ENCODE data around the gene GRM3. TPM values are rescaled to one million over a fixed set of nuclear protein-coding genes. Genes with fewer than 3 reads are reported as not detected.

Gene GRM3
- total and polyA plus RNA-seq, 2 donors (not counting 3 experiments of a cell fraction or from before 2014, with no cell fraction given) = not detected

- CTCF ChIA-PET = no interaction called here
- POLR2A ChIA-PET = no interaction called here
- no peak overlapping the region for H3K4me2 ChIP-seq (ENCODE audit: insufficient read depth, low read length)
Observed at GRCh38 chr7:86765931-86766330, 122.2 kb downstream of the GRM3 start.

More at GRCh38 chr7:86765931-86766330, 122.2 kb downstream of the GRM3 start:
- no peaks in the 10 kb centered on the region for H4K20me1 ChIP-seq (replicated peaks; ENCODE audit: control insufficient read depth, extremely low read depth, insufficient read depth, low read length)
- no peaks in the 10 kb centered on the region for H3K79me2 ChIP-seq (ENCODE audit: control insufficient read depth, insufficient read depth, low read length)
- no peaks in the 10 kb centered on the region for H3K9me1 ChIP-seq (replicated peaks; ENCODE audit: control insufficient read depth, extremely low read depth, insufficient read depth, low read length)
- no peaks in the 10 kb centered on the region for H3K27me3 ChIP-seq (ENCODE audit: control insufficient read depth in 2 of 2, insufficient read depth in 2 of 2, low read length in 2 of 2)
- no peak for FAIRE-seq
- dilution Hi-C loops (cut with MboI; ENCODE audit: extremely low pct_ligation_motif_present, low sequenced_read_pairs) (no loop called here), intact Hi-C loops (cut with micrococcal nuclease) (no loop called here)
- no peak overlapping the region for H3K9ac ChIP-seq (replicated peaks; ENCODE audit: extremely low read depth, insufficient read depth, low read length)
- BruUV-seq (replicated peaks) = no TSS peak
- no peak overlapping the region for H3K27ac ChIP-seq (ENCODE audit: insufficient read depth, low read depth, low read length)
- no peak overlapping the region for H2AFZ ChIP-seq (ENCODE audit: low read depth, low read length)
- H3K36me3 ChIP-seq (ENCODE audit: control insufficient read depth in 2 of 2, extremely low read depth in 1 of 2, insufficient read depth in 2 of 2, low read length in 2 of 2) = no peaks in the 10 kb centered on the region
- no peak for TF ChIP-seq MYC (IDR thresholded peaks at IDR 0.05; ENCODE audit: low read depth, low read length)
- no peak for TF ChIP-seq POLR2A (IDR thresholded peaks at IDR 0.05; ENCODE audit: low read depth, low read length)
- TF ChIP-seq EZH2 (IDR thresholded peaks at IDR 0.05; ENCODE audit: borderline replicate concordance, low read depth, low read length, severe bottlenecking) = no peak
- no peak for TF ChIP-seq MAX (IDR thresholded peaks at IDR 0.05; ENCODE audit: insufficient read depth, insufficient read length)
- no peak for TF ChIP-seq CTCF (IDR thresholded peaks at IDR 0.05; ENCODE audit: extremely low read depth in 1 of 2, insufficient read depth in 1 of 2, low read depth in 1 of 2, low read length in 2 of 2)
- no peak for TF ChIP-seq FOS (IDR thresholded peaks at IDR 0.05; ENCODE audit: borderline replicate concordance, insufficient read depth, low read length)
- TF ChIP-seq JUN (IDR thresholded peaks at IDR 0.05; ENCODE audit: borderline replicate concordance, insufficient read depth, insufficient read length, low read depth) = no peak
- TF ChIP-seq GATA2 (IDR thresholded peaks at IDR 0.05; ENCODE audit: insufficient read depth, insufficient read length, low read depth, low read length) = no peak
- TF ChIP-seq POLR2AphosphoS5 (IDR thresholded peaks at IDR 0.05; ENCODE audit: insufficient read depth, low read depth, low read length) = no peak
- no peak for DNase-seq (ENCODE audit: low read depth, low spot score)
- H3K4me1 ChIP-seq (ENCODE audit: control insufficient read depth, extremely low read depth, insufficient read depth, low read length) = no peaks in the 10 kb centered on the region
- no peak overlapping the region for H3K4me3 ChIP-seq (replicated peaks in 1 of 3; ENCODE audit: insufficient read depth in 1 of 3, low read depth in 1 of 3, low read length in 3 of 3)
- no peaks in the 10 kb centered on the region for H3K9me3 ChIP-seq (replicated peaks; ENCODE audit: control insufficient read depth, insufficient read depth, low read length)
